GM12864 (cell line): ENCODE data around the gene DMTF1.
"Not testable (repeated sequence)": the region's sequence is repeated elsewhere in the genome, so short reads cannot be mapped to it uniquely, and the experiment has no call there.

Experiments
- DNase-seq: peaks from one replicate; pipeline ENCODE4 v3.0.0-alpha.2; 2011; ENCODE audit warnings: low read depth
- H3K4me3 ChIP-seq: 2 replicates; pipeline ENCODE4 v1.5.1; 2011; ENCODE audit warnings: mild to moderate bottlenecking, low read depth, low read length, control low read depth
- TF ChIP-seq, protein P1 (sequence below): IDR thresholded peaks from 2 replicates; pipeline ENCODE4 v1.5.1; 2011; ENCODE audit warnings: low read depth, mild to moderate bottlenecking, moderate library complexity, low read length, control low read depth, inconsistent platforms; ENCODE audit errors: missing control alignments

Gene DMTF1

DNA sequence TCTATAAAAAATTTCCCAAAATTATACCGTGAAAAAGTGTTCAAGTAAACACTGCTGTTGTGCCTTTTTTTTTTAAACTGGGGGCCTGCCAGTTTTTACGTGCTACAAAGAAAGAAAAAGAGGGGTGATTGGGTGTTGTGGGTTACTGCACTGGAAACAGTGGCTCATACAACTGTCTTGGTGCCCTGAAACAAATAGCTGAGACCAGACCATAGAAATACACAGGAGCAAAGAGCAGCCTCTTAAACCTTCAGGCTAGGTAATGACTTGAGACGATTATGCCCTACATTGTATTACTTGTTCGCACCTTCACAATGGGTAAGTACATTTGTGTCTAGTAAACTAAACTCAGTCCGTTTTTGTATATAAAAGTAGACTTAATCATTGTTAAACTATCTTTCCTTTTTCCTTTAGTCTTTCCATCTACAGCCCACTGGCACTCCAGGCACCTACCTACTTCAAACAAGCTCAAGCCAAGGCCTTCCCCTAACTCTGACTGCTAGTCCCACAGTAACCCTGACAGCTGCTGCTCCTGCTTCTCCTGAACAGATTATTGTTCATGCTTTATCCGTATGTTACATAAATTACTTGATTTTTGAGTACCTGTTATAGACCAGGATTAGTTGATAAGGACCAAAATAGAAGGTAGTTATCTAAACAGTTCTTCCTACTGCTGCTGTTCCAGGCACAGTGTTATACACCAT is 40.7 kb downstream of the DMTF1 start:
- H3K4me3 ChIP-seq: no peak overlapping the region
- no peak for DNase-seq
- TF ChIP-seq, protein P1, sequence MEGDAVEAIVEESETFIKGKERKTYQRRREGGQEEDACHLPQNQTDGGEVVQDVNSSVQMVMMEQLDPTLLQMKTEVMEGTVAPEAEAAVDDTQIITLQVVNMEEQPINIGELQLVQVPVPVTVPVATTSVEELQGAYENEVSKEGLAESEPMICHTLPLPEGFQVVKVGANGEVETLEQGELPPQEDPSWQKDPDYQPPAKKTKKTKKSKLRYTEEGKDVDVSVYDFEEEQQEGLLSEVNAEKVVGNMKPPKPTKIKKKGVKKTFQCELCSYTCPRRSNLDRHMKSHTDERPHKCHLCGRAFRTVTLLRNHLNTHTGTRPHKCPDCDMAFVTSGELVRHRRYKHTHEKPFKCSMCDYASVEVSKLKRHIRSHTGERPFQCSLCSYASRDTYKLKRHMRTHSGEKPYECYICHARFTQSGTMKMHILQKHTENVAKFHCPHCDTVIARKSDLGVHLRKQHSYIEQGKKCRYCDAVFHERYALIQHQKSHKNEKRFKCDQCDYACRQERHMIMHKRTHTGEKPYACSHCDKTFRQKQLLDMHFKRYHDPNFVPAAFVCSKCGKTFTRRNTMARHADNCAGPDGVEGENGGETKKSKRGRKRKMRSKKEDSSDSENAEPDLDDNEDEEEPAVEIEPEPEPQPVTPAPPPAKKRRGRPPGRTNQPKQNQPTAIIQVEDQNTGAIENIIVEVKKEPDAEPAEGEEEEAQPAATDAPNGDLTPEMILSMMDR: no peak

DNA sequence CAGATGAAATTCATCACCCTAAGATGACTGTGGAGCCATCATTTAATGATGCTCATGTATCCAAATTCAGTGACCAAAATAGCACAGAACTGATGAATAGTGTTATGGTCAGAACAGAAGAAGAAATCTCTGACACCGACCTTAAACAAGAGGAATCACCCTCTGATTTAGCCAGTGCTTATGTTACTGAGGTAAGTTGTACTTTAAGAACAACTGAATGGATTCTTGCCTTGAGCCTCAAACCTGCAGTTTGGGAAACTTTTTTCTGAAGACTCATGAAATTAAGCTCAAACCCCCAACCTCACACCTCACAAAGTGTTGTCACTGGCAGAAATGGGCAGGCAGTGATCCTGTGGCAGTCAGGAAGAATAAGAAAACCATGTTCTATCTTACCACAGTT is 41.7 kb downstream of the DMTF1 start:
- no peak for DNase-seq
- TF ChIP-seq, protein P1: no peak
- no peak overlapping the region for H3K4me3 ChIP-seq

DNA sequence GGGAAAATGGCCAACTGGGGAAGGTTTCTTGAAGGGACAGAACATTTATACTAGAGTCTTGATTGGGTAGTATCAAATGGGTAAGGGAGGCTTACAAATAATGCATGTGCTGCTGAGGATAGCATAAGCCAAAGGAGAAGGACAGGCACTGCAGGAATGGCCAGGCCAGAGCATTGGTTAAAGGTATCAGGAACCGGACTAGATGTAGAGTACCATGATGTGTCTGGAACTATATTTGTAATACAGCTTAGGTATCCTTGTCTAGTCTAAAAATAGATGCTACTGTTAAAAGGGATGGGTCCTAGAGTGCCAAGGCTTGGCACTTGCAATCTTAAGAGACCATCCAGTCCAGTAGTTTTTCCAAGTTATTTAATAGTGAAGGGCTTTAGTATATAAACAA is 47.0 kb downstream of the DMTF1 start:
- no peak overlapping the region for H3K4me3 ChIP-seq
- TF ChIP-seq, protein P1: no peak
- no peak for DNase-seq

DNA sequence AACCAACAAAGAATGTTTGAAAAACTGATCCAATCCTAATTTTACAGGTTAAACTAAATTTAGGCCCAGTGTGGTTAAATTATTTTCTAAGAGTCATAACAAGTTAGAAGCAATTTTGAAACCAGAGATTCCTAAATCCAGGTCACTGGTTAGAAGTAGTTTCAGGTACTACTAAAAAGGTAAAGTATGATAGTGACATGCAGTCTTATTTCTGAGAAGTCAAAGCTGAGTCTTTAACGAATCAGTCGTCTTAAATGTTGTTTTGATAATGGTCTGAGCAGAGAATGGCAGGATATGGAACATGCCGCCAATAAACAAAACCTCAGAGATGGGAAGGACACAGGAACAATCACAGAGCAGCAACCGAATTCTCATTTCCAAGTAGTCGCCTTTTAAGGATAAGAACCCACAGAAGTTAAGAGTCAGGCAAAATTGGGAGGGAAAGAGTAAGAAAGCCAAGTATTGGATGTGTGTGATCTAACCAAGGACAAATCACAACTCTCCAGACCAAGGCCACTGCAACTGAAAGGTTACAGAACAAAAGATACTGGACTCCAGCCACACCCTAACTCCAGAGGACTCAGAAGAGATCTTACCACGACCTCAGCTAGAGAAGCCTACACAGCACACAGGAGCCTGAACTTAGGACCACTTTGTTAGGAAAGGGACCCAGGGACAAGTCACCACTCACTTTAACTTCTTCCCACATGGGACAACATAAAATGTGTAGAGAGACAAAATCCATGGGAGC is 47.6 kb downstream of the DMTF1 start:
- TF ChIP-seq, protein P1: no peak
- no peak for DNase-seq
- no peak overlapping the region for H3K4me3 ChIP-seq

DNA sequence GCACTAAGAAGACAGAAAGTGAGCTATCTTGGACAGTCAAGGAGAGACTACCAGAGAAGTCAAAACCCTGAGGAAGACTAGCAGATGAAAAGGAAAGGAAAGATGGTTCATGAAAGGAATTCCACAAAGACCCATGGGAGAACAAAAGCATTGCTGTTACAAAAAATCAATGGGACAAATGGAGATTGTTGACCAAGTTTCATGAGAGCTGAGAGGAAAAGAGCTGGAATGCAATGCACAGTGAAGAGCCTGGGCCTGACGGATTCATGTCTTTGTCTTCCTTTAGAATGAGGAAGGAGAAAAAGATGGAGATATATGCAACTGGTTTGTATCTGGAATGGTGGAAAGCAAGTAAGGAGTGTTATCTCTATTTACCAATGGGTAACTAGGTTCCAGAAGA is 50.0 kb downstream of the DMTF1 start:
- no peak overlapping the region for H3K4me3 ChIP-seq
- no peak for DNase-seq
- TF ChIP-seq, protein P1: no peak

DNA sequence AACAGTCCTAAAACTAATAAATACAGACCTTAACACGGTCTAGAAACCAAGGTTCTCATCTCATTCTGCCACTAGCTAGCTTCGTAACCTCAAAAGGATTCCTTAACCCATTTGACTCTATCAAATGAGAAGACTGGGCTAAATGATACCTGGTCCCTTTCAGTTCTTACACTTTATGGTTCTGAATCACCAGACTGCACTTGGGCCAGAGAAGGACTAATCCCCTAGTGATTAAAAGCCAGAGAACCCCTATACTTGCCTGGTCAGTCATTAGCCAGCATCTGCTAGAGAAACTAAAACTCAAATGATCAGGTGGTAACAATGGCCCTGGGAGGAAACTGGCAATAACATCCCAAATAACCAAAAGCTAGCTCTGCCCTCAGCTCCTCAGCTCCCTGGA is 50.5 kb downstream of the DMTF1 start:
- TF ChIP-seq, protein P1: no peak
- DNase-seq: no peak
- no peak overlapping the region for H3K4me3 ChIP-seq

DNA sequence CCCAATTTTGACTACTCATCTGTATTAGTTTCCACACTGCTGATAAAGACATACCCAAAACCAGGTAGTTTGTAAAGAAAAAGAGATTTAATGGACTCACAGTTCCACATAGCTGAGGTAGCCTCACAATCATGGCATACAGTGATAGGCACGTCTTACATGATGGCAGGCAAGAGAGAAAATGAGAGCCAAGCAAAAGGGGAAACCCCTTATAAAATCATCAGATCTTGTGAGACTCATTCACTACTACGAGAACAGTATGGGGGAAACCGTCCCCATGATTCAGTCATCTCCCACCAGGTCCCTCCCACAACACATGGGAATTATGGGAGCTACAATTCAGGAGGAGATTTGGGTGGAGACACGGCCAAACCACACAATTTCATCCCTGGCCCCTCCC is 51.7 kb downstream of the DMTF1 start:
- DNase-seq, H3K4me3 ChIP-seq: not testable (repeated sequence)
